Measurements from ENCODE around the gene QDPR.

QDPR gene

DNA sequence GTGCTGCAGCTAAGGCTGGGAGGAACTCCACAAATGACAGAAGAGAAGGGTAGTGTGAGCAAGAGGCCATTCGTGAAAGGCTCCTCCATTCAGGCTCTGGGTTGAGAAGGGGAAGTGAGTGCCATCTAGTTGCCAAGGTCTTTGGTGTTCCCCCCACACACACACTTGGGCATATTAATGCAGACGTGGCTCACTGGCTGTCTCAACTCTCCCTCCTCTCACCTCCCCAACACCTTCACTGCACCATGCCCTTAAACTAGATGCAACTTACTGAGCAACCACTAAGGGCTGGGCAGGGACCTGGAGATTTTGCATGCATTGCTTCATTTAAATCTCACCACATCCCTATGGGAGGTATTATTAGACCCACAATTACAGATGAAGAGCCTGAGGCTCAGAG lies 11.8 kb upstream of the QDPR start:
- no peak overlapping the region for H3K27ac ChIP-seq (ENCODE audit: low read length)
- H3K9me3 ChIP-seq (ENCODE audit: control insufficient read depth in 1 of 2, low read length in 2 of 2) = no peaks in the 10 kb centered on the region
- H3K4me1 ChIP-seq (ENCODE audit: control insufficient read depth in 1 of 2, insufficient read depth in 2 of 2, low read length in 2 of 2) = no peaks in the 10 kb centered on the region
- H3K27me3 ChIP-seq (ENCODE audit: low read depth, low read length) = peaks cover 3% of the 10 kb centered on the region
- H3K36me3 ChIP-seq (ENCODE audit: control insufficient read depth in 1 of 2, insufficient read depth in 2 of 2, low read length in 2 of 2) = no peaks in the 10 kb centered on the region
- no peak overlapping the region for H3K4me3 ChIP-seq (ENCODE audit: low read depth in 1 of 2, low read length in 2 of 2)

DNA sequence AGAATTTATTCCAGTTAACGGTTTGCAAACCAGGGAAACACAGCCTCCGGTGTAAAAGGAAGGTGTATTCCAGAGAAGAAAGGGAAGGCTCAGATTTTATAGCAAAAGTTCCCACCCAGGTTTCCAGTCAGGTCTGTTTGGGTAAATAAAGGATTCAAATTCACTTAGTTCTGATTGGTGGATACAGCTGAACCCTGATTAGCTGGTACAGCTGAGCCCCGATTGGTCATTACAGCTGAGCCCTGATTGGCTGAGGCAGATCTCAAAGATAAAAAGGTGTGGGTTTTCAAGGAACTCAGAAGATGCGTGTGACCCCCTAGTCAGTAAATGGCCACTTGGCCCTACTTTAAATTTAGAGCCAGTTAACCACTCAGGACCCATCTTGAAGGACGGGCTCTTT lies 9.7 kb upstream of the QDPR start:
- no peak overlapping the region for H3K4me3 ChIP-seq (ENCODE audit: low read depth in 1 of 2, low read length in 2 of 2)
- H3K27me3 ChIP-seq (ENCODE audit: low read depth, low read length) = no peaks in the 10 kb centered on the region
- no peak overlapping the region for H3K27ac ChIP-seq (ENCODE audit: low read length)
- H3K36me3 ChIP-seq (ENCODE audit: control insufficient read depth in 1 of 2, insufficient read depth in 2 of 2, low read length in 2 of 2) = no peaks in the 10 kb centered on the region
- H3K9me3 ChIP-seq (ENCODE audit: control insufficient read depth in 1 of 2, low read length in 2 of 2) = no peaks in the 10 kb centered on the region
- H3K4me1 ChIP-seq (ENCODE audit: control insufficient read depth in 1 of 2, insufficient read depth in 2 of 2, low read length in 2 of 2) = no peaks in the 10 kb centered on the region

DNA sequence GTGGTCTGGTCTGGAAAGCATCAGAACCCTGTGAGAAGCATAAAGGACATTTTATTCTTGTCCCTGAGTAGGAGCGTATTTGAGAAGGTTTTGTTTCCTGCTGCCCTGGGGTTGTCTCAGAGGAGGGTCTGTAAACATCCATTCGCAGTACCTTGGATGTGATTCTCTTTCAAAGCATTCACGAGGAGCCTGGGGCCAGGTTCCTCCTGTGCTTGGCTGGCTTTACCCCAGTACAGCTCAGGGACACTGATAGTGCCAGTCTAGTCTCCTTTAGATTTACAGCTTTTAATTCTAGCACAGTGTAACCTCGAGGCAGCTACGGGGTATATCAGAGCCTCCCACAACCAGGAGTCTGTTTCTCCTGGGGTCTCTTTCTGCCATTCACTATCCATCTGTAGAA lies 5.8 kb upstream of the QDPR start:
- no peaks in the 10 kb centered on the region for H3K36me3 ChIP-seq (ENCODE audit: control insufficient read depth in 1 of 2, insufficient read depth in 2 of 2, low read length in 2 of 2)
- H3K4me1 ChIP-seq (ENCODE audit: control insufficient read depth in 1 of 2, insufficient read depth in 2 of 2, low read length in 2 of 2) = no peaks in the 10 kb centered on the region
- H3K27ac ChIP-seq (ENCODE audit: low read length) = no peak overlapping the region
- H3K27me3 ChIP-seq (ENCODE audit: low read depth, low read length) = no peaks in the 10 kb centered on the region
- no peak overlapping the region for H3K4me3 ChIP-seq (ENCODE audit: low read depth in 1 of 2, low read length in 2 of 2)
- H3K9me3 ChIP-seq (ENCODE audit: control insufficient read depth in 1 of 2, low read length in 2 of 2) = no peaks in the 10 kb centered on the region

DNA sequence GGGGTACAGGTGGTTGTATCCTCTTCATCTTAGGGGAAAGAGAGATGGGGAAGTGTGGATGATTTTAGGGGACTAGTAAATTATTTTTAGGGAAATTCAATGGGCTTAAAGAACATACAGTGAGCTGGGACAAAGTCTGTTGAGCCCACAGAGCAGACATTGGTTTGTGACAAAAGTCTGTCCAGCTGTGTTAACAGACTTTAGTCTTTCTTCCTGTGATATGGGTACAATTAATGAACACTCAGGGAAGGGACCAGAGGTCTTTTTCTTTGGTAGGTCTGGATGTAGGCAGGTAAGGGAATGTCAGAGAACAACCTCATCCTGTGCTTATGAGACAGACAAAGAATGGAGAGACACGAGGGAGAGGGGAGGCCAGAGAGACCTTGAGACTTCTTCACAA lies 5.1 kb upstream of the QDPR start:
- no peaks in the 10 kb centered on the region for H3K4me1 ChIP-seq (ENCODE audit: control insufficient read depth in 1 of 2, insufficient read depth in 2 of 2, low read length in 2 of 2)
- H3K27me3 ChIP-seq (ENCODE audit: low read depth, low read length) = no peaks in the 10 kb centered on the region
- no peaks in the 10 kb centered on the region for H3K36me3 ChIP-seq (ENCODE audit: control insufficient read depth in 1 of 2, insufficient read depth in 2 of 2, low read length in 2 of 2)
- no peak overlapping the region for H3K27ac ChIP-seq (ENCODE audit: low read length)
- no peaks in the 10 kb centered on the region for H3K9me3 ChIP-seq (ENCODE audit: control insufficient read depth in 1 of 2, low read length in 2 of 2)
- H3K4me3 ChIP-seq (ENCODE audit: low read depth in 1 of 2, low read length in 2 of 2) = no peak overlapping the region

DNA sequence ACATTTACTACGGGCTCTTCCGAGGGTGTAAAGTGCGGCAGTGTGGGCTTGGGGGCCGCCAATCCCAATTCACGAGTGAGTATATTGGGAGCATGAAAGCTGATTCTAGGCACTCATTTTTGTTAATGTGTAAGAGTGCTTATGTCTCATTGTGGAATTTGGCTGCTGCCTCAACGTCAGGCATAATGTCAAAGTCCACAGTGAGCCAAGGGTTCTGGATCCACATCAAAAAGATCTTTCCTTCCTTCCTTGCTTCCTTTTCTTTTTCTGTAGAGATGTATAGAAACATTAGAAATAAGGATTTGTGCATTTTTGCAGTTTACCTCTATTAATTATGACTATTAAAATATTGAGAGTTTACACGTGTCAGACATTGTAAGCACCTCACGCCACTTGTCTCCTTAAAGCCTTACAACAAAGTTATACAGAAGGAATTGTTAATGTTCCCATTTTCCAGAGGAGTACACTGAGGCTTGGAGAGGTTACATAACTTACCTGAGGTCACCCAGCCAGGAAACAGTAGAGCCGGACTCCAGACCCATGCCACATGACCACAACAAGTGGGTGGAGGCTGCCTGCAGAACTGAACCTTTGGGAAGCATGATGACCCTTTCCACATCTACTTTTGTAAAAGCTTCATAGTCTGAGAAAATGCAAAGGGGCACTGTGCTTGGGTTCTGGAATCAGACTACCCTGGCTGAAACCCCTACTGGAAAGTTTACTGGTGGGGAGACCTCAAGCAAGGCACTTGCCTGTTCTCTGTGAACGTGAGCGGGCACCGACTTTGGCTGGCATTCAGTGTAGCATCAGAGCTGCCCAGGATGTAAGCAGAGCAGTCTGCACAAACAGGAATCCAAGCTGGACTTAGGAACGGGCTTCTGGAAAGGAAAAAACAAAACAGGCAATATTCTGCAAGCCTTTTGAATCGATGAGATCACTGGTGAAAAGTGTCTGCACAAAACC lies 3.8 kb upstream of the QDPR start:
- no peak overlapping the region for H3K27ac ChIP-seq (ENCODE audit: low read length)
- no peaks in the 10 kb centered on the region for H3K9me3 ChIP-seq (ENCODE audit: control insufficient read depth in 1 of 2, low read length in 2 of 2)
- no peaks in the 10 kb centered on the region for H3K27me3 ChIP-seq (ENCODE audit: low read depth, low read length)
- H3K4me3 ChIP-seq (ENCODE audit: low read depth in 1 of 2, low read length in 2 of 2) = no peak overlapping the region
- no peaks in the 10 kb centered on the region for H3K36me3 ChIP-seq (ENCODE audit: control insufficient read depth in 1 of 2, insufficient read depth in 2 of 2, low read length in 2 of 2)
- peaks cover under 1 to 3% of the 10 kb centered on the region in 2 donors for H3K4me1 ChIP-seq (ENCODE audit: control insufficient read depth in 1 of 2, insufficient read depth in 2 of 2, low read length in 2 of 2)

DNA sequence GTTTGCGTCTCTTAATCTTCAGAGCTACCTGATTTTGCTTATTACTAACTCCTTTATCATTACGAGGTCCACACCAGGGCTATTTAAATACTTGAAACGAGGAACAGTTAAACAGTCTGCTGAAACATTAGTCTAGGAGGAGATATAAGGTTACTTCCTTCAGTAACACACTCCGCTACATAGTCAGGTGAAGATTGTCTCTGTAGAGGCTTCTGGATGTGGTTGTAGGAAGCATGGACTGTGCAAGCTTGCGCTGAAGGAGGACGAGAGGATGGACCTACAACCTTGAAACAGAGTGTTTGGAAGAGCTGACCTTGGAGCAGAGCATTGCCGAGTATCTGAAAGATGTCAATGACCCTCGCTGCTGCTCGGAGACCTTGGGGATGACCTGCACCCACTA lies 3.0 kb upstream of the QDPR start, which contains the start of gene CLRN2:
TSS of gene CLRN2 (plus strand) at position 301 of the 400 bp plus-strand sequence. CDS start 102 bp downstream, outside the sequence.
- H3K36me3 ChIP-seq (ENCODE audit: control insufficient read depth in 1 of 2, insufficient read depth in 2 of 2, low read length in 2 of 2) = no peaks in the 10 kb centered on the region
- H3K4me1 ChIP-seq (ENCODE audit: control insufficient read depth in 1 of 2, insufficient read depth in 2 of 2, low read length in 2 of 2) = peaks cover 4 to 8% of the 10 kb centered on the region in 2 donors
- H3K27me3 ChIP-seq (ENCODE audit: low read depth, low read length) = no peaks in the 10 kb centered on the region
- H3K9me3 ChIP-seq (ENCODE audit: control insufficient read depth in 1 of 2, low read length in 2 of 2) = no peaks in the 10 kb centered on the region
- H3K27ac ChIP-seq (ENCODE audit: low read length) = no peak within 1 kb of the TSS
- no peak within 1 kb of the TSS for H3K4me3 ChIP-seq (ENCODE audit: low read depth in 1 of 2, low read length in 2 of 2)

DNA sequence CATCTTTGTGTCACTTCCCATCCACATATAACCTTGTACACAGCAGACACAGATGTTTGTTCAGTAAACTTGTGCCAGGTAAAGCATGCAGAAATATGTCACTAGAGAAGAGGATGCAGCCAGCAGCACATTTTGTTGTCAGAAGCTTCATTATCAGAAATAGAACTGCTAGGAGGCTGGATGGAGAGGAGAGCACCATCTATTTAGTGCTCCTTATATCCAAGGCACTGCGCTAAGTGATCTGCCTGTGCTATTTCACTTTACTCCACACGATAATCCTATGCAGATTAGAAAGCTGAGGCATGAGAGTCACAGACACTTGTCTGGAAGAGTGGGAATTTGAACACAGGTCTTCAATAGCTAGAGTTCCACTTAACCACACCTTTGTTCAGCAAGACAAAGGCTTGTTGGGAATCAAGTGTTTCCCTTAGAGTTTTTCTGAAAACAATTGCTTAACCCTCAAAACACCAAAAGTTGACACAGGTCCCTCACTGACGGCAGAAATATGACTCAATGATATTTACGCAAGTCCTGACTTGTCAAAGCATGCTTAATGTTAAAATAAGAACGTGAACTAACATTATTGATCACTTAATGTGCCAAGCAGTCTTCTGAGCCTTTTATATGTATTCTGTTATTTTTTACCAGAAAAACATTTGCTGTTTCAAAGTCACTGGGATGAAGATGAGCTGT lies 1.2 kb upstream of the QDPR start:
- Histone ChIP-seq H3K27me3 (ENCODE audit: low read depth, low read length) (no peaks in the 10 kb centered on the region), H3K27ac (ENCODE audit: low read length) (no peak overlapping the region), H3K4me1 (ENCODE audit: control insufficient read depth in 1 of 2, insufficient read depth in 2 of 2, low read length in 2 of 2) (peaks cover 4 to 8% of the 10 kb centered on the region in 2 donors), H3K4me3 (ENCODE audit: low read depth in 1 of 2, low read length in 2 of 2) (no peak overlapping the region), H3K9me3 (ENCODE audit: control insufficient read depth in 1 of 2, low read length in 2 of 2) (no peaks in the 10 kb centered on the region), H3K36me3 (ENCODE audit: control insufficient read depth in 1 of 2, insufficient read depth in 2 of 2, low read length in 2 of 2) (peaks cover 0 to 2% of the 10 kb centered on the region in 2 donors)

DNA sequence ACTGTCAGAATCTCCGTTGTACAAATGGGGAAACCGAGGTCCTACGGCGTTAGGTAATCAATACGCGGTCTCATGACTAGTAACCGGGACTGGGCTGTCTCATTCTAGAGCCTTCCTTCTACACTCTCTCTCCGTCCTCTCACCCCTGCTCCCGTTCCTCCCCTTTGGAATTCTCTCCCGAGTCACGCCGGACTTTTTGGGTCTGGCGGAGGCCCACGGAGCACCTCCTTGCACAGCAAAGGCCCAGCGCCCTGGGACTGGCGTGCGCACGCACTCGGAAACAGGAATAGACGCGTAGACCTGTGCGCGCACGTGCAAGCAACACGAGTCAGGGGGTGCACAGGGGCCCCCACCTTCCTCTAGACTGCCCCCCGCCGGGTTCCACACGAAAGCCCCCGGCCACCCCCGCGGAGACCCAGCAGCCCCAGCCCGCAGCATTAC lies 361 bp downstream of the QDPR start:
- Histone ChIP-seq H3K27ac (ENCODE audit: low read length) (peak overlapping the region; percentile 66), H3K9me3 (ENCODE audit: control insufficient read depth in 1 of 2, low read length in 2 of 2) (no peaks in the 10 kb centered on the region), H3K4me1 (ENCODE audit: control insufficient read depth in 1 of 2, insufficient read depth in 2 of 2, low read length in 2 of 2) (peaks cover 4 to 8% of the 10 kb centered on the region in 2 donors), H3K27me3 (ENCODE audit: low read depth, low read length) (no peaks in the 10 kb centered on the region), H3K36me3 (ENCODE audit: control insufficient read depth in 1 of 2, insufficient read depth in 2 of 2, low read length in 2 of 2) (peaks cover 0 to 14% of the 10 kb centered on the region in 2 donors), H3K4me3 (ENCODE audit: low read depth in 1 of 2, low read length in 2 of 2) (peak overlapping the region; percentile 81 to 95)

DNA sequence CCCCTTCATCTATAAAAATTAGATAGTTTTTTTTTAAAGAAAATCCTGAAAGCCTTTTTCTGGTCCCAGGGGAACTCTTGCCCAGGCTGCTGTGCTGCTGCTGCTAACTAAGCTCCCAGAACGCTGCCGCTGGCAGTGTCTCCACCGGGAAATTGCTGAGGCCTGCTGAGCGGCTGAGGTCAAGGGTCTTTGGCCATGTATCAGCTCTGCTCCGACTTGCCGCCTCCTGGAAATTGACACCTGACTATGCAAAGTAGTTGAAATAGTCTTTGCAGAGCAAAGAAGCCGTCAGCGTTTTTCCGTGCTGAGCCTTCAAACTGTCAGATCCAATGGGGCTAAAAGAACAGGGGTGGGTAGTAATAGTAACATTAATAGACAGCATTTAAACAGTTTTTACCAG lies 839 bp downstream of the QDPR start:
- Histone ChIP-seq H3K27me3 (ENCODE audit: low read depth, low read length) (no peaks in the 10 kb centered on the region), H3K9me3 (ENCODE audit: control insufficient read depth in 1 of 2, low read length in 2 of 2) (no peaks in the 10 kb centered on the region)

DNA sequence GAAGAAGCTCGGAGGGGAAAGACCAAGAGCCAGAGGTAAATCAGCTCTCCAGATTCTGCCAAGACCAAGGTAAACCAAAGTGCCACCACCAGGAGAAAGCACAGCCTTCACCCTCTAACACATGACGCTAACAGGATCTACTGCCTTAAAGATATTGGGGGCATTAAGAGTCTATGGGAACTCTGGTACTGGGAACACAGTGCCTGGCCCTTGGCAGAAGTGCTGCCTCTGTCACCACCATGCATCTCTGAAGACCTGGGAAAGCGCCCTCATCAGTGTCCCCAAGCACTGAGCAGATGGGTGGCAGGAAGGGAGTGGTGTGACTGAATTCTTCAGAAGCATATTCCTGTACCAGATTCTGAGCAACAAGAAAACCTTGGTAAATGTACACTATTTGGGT lies 1.3 kb downstream of the QDPR start:
- Histone ChIP-seq H3K4me1 (ENCODE audit: control insufficient read depth in 1 of 2, insufficient read depth in 2 of 2, low read length in 2 of 2) (peaks cover 4 to 8% of the 10 kb centered on the region in 2 donors), H3K27ac (ENCODE audit: low read length) (no peak overlapping the region), H3K9me3 (ENCODE audit: control insufficient read depth in 1 of 2, low read length in 2 of 2) (no peaks in the 10 kb centered on the region), H3K27me3 (ENCODE audit: low read depth, low read length) (no peaks in the 10 kb centered on the region), H3K36me3 (ENCODE audit: control insufficient read depth in 1 of 2, insufficient read depth in 2 of 2, low read length in 2 of 2) (peaks cover 0 to 23% of the 10 kb centered on the region in 2 donors), H3K4me3 (ENCODE audit: low read depth in 1 of 2, low read length in 2 of 2) (peak overlapping the region; percentile 81 to 95)

More for the DNA sequence above, 839 bp downstream of the QDPR start:
- H3K4me1 ChIP-seq (ENCODE audit: control insufficient read depth in 1 of 2, insufficient read depth in 2 of 2, low read length in 2 of 2) = peaks cover 4 to 8% of the 10 kb centered on the region in 2 donors
- H3K36me3 ChIP-seq (ENCODE audit: control insufficient read depth in 1 of 2, insufficient read depth in 2 of 2, low read length in 2 of 2) = peaks cover 0 to 18% of the 10 kb centered on the region in 2 donors
- peak overlapping the region; percentile 66 for H3K27ac ChIP-seq (ENCODE audit: low read length)
- peak overlapping the region; percentile 81 to 95 for H3K4me3 ChIP-seq (ENCODE audit: low read depth in 1 of 2, low read length in 2 of 2)

DNA sequence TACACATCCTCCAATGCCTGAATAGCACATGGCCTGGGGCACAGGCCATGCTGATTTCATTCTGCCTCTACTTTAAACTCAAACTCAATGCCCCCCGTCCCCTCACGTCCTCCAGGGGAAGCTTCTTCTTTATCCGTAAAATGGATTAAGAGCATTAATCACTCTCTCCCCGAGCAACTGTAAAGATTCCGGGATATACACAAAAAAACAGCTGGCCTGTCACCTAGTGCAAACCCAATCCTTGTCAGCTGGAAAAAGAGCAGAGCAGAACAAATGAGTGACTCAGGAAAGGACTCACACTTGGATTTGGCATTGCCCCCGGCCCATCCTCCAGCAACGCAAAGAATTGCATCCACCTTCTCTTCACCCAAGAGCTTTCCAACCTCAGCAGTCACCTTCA lies 7.8 kb downstream of the QDPR start:
- Histone ChIP-seq H3K9me3 (ENCODE audit: control insufficient read depth in 1 of 2, low read length in 2 of 2) (no peaks in the 10 kb centered on the region), H3K27ac (ENCODE audit: low read length) (no peak overlapping the region), H3K4me1 (ENCODE audit: control insufficient read depth in 1 of 2, insufficient read depth in 2 of 2, low read length in 2 of 2) (no peaks in the 10 kb centered on the region), H3K36me3 (ENCODE audit: control insufficient read depth in 1 of 2, insufficient read depth in 2 of 2, low read length in 2 of 2) (peaks cover 21 to 60% of the 10 kb centered on the region in 2 donors), H3K4me3 (ENCODE audit: low read depth in 1 of 2, low read length in 2 of 2) (no peak overlapping the region), H3K27me3 (ENCODE audit: low read depth, low read length) (no peaks in the 10 kb centered on the region)
